Measurements from ENCODE around the gene ATP2C1.

The ATP2C1 gene

DNA sequence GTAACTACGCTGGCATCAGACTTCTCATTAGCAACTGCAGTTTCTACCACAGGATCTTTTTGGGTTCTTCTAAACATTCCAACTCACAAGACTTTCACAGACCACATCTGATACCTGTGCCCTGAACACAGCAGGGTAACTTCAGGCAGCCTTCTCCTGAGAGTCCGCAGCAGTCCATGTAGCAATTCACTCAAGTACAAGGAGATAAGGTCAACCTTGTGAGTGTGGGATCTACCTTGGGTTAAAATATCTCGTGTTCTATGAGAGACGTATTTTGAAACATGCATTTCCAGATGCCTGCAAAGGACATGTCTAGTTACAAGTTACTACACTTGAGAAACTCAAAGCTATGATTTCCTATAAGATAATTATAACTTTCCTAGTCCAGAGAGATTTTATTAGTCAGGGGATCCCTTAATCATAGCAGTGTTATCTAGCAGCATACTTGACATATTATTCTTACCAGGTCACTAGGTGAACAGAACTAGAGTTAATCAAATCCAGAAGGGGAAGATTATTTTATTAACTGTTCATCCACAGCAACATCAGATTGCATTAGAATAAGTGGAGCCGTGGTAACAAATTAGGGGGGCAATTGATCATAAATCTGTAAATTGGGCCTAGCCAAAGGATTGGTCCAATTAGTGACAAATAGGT, 66.4 kb downstream of the ATP2C1 start:
- TF ChIP-seq, protein P1, sequence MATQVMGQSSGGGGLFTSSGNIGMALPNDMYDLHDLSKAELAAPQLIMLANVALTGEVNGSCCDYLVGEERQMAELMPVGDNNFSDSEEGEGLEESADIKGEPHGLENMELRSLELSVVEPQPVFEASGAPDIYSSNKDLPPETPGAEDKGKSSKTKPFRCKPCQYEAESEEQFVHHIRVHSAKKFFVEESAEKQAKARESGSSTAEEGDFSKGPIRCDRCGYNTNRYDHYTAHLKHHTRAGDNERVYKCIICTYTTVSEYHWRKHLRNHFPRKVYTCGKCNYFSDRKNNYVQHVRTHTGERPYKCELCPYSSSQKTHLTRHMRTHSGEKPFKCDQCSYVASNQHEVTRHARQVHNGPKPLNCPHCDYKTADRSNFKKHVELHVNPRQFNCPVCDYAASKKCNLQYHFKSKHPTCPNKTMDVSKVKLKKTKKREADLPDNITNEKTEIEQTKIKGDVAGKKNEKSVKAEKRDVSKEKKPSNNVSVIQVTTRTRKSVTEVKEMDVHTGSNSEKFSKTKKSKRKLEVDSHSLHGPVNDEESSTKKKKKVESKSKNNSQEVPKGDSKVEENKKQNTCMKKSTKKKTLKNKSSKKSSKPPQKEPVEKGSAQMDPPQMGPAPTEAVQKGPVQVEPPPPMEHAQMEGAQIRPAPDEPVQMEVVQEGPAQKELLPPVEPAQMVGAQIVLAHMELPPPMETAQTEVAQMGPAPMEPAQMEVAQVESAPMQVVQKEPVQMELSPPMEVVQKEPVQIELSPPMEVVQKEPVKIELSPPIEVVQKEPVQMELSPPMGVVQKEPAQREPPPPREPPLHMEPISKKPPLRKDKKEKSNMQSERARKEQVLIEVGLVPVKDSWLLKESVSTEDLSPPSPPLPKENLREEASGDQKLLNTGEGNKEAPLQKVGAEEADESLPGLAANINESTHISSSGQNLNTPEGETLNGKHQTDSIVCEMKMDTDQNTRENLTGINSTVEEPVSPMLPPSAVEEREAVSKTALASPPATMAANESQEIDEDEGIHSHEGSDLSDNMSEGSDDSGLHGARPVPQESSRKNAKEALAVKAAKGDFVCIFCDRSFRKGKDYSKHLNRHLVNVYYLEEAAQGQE (IDR thresholded peaks at IDR 0.05; ENCODE audit: insufficient read depth in 1 of 2, low read depth in 2 of 2, low read length in 2 of 2), result no peak
- no peak for TF ChIP-seq FOXP2 (optimal IDR thresholded peaks at IDR 0.05; ENCODE audit: borderline replicate concordance, extremely low read depth, extremely low read length, insufficient read depth)
- TF ChIP-seq POLR2AphosphoS5 (IDR thresholded peaks at IDR 0.05; ENCODE audit: low read depth, low read length), result no peak
- no peak for TF ChIP-seq SIN3A (IDR thresholded peaks at IDR 0.05; ENCODE audit: borderline replicate concordance, insufficient read depth, low read length)
- TF ChIP-seq TAF1 (IDR thresholded peaks at IDR 0.05; ENCODE audit: borderline replicate concordance, insufficient read depth, low read length), result no peak

DNA sequence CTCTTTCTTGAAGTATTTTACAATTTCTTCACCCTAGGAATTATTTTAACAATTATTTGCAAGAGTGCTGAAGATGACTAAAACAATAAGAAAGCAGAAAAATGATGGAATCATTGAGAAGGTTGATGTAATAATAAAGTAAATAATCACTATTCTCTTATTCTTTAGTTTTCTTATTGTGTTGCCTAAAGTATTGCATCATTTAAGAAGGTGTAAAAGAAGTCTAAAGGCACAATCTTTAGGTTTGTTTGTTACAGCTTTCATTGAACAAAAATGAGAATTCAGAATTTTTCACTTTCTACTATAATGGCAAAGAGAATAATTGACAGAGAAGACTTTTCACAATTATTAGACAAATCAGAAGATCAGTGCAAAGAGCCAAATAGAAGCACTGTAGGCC, 67.6 kb downstream of the ATP2C1 start:
- no peak for TF ChIP-seq SIN3A (IDR thresholded peaks at IDR 0.05; ENCODE audit: borderline replicate concordance, insufficient read depth, low read length)
- no peak for TF ChIP-seq POLR2AphosphoS5 (IDR thresholded peaks at IDR 0.05; ENCODE audit: low read depth, low read length)

DNA sequence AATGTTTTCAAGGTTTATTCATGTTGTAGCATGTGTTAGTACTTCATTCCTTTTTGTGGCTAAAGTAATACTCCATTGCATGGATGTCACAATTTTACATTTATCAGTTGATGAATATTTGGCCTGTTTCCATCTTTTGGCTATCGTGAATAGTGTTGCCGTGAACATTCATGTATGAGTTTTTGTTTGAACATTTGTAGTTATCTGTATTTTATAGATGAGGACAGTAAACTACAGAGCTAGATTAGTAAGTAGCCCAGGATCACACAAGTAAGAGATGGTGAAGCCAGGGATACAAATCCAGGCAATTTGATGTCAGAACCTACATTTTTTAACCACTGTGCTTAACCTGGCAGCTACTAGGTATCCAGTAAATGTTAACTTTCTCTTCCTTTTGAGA, 69.6 kb downstream of the ATP2C1 start:
- TF ChIP-seq, protein P1 (IDR thresholded peaks at IDR 0.05; ENCODE audit: insufficient read depth in 1 of 2, low read depth in 2 of 2, low read length in 2 of 2), result no peak
- TF ChIP-seq SIN3A (IDR thresholded peaks at IDR 0.05; ENCODE audit: borderline replicate concordance, insufficient read depth, low read length) (no peak), TAF1 (IDR thresholded peaks at IDR 0.05; ENCODE audit: borderline replicate concordance, insufficient read depth, low read length) (no peak), POLR2AphosphoS5 (IDR thresholded peaks at IDR 0.05; ENCODE audit: low read depth, low read length) (no peak), FOXP2 (optimal IDR thresholded peaks at IDR 0.05; ENCODE audit: borderline replicate concordance, extremely low read depth, extremely low read length, insufficient read depth) (no peak)

DNA sequence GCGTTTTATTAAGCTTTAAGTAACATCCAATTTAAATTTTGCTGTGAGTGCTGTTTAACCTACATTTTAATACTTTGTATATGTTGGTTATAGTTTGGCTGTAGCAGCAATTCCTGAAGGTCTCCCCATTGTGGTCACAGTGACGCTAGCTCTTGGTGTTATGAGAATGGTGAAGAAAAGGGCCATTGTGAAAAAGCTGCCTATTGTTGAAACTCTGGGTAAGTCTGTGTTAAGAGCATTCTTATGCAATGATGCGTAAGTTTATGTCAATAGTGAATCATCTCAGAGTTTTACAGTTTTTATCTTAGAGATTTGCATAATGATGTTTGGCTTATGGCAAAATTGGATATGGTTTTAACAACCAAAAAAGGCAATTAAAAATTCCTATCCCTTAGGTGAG, 70.0 kb downstream of the ATP2C1 start:
- TF ChIP-seq TAF1 (IDR thresholded peaks at IDR 0.05; ENCODE audit: borderline replicate concordance, insufficient read depth, low read length) (no peak), FOXP2 (optimal IDR thresholded peaks at IDR 0.05; ENCODE audit: borderline replicate concordance, extremely low read depth, extremely low read length, insufficient read depth) (no peak), SIN3A (IDR thresholded peaks at IDR 0.05; ENCODE audit: borderline replicate concordance, insufficient read depth, low read length) (no peak), POLR2AphosphoS5 (IDR thresholded peaks at IDR 0.05; ENCODE audit: low read depth, low read length) (no peak)
- TF ChIP-seq, protein P1 (IDR thresholded peaks at IDR 0.05; ENCODE audit: insufficient read depth in 1 of 2, low read depth in 2 of 2, low read length in 2 of 2), result no peak

DNA sequence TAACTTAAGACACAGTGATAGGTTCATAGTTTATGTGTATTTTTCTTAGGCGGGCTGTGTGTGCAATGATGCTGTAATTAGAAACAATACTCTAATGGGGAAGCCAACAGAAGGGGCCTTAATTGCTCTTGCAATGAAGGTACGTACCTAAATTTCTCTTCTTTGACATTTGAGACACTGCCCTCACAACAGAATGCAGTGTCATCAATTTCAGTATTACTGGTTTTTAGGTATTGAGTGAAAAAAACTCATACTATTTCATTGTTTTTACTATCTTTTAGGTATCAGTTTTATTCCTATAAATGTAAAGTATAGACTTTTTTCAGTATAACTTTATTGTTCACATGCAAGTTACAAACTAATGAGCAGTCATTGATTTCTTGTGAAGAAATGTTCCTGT, 73.4 kb downstream of the ATP2C1 start:
- TF ChIP-seq, protein P1 (IDR thresholded peaks at IDR 0.05; ENCODE audit: insufficient read depth in 1 of 2, low read depth in 2 of 2, low read length in 2 of 2), result no peak
- TF ChIP-seq POLR2AphosphoS5 (IDR thresholded peaks at IDR 0.05; ENCODE audit: low read depth, low read length), result no peak
- TF ChIP-seq TAF1 (IDR thresholded peaks at IDR 0.05; ENCODE audit: borderline replicate concordance, insufficient read depth, low read length), result no peak
- no peak for TF ChIP-seq SIN3A (IDR thresholded peaks at IDR 0.05; ENCODE audit: borderline replicate concordance, insufficient read depth, low read length)
- TF ChIP-seq FOXP2 (optimal IDR thresholded peaks at IDR 0.05; ENCODE audit: borderline replicate concordance, extremely low read depth, extremely low read length, insufficient read depth), result no peak

All from PFSK-1 (cell line).